CD4-positive, alpha-beta T cell treated with Interleukin-1 beta for 1 hour (primary cell): ENCODE results near the gene NAA80.
A peak's percentile ranks its signal among the peaks of the same experiment; 100 is the strongest.
"Not testable (repeated sequence)": the region's sequence is repeated elsewhere in the genome, so short reads cannot be mapped to it uniquely, and the experiment has no call there.

Experiments used
- DNase-seq, 2 donors: peaks; one replicate each; pipeline ENCODE4 v3.0.0-alpha.2; 2020 to 2022

Gene NAA80

DNA sequence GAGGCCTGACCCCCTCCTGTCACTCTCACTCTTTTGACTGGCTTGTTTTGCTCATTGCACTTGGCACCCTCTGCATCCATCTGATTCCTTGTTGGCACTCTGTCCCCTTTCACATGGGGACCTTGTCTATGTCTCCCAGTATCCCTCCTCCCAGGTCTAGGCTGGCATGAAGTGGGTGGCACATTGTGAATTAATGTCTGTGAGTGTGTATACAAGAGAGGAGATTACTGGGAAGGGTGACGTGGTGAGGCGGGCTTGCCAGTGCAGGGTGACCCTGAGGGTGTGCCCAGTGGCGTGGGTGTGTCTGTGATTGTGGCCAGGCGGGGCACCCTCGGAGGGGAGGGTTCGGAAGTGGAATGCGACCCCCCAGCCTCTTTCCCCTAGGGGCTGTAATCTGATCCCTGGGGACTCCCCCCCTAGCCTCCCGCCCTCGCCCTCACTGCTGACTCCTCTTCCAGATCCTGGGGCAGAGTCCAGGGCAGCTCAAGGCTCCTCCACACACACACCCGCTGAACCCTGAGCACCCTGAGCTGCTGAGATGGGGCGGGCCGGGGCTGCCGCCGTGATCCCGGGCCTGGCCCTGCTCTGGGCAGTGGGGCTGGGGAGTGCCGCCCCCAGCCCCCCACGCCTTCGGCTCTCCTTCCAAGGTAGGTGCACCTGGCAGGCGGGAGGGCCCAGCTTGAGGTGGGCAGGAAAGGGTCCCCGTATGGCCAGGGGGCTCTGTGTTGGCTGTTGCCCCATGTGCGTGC lies 30.3 kb downstream of the NAA80 start, which contains the start of gene SEMA3B:
SEMA3B (plus strand) TSS at position 445 of the 749 bp plus-strand sequence; CDS start at position 539, 94 bp downstream.
- no peak for DNase-seq

GRCh38 chr3:50268276-50268675 lies 30.9 kb downstream of the NAA80 start:
- DNase-seq: no peak

DNA sequence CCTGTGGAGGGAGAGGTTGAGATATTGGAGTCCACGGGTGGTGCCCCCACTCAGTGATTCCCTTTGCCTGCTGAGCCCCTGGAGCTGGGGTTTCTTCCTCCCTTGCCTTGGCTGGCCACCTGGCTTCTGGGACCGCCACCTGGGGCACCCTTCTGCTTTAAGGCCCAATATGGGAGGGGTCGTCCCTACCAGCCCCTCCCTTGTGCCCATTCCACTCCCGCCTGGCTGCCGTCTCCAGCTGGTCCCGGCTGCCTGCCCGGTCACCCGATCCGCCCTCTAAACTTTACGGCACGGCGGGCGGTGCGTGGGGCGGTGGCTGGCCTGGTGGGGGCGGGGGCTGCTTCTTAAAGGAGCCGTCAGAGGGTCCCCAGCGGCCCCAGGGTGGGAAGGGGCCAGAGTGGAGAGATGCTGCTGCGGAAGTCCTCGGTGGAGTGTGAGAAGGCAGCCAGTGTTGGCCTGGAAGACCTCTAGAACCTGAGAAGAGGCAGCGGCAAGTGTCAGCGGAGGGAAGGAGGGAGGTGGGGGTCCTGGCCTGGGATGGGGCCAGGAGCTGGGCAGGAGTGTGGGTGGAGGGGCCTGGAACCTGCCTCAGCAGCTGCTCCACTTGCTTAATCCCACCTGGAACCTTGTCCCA lies 31.8 kb downstream of the NAA80 start:
- DNase-seq: no peak

DNA sequence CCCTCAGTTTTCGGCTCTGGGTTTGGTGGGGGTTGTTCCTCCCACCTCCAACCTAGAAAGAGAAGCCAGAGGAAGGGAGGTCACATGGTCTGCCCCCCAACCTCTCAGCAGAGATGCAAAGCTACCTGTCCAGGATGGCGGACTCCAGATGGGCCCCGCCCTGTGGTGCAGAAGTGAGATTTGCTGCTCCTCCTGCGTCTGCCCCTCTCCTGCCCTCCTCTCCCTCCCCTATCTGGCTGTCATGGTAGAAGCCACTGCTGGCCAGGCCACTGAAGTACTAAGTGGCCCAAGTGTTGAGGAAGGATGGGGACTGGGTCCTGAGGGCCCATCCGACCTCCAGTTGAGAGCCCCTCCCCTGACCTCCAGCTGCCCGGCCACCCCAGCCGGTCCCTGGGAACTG lies 32.4 kb downstream of the NAA80 start:
- no peak for DNase-seq

DNA sequence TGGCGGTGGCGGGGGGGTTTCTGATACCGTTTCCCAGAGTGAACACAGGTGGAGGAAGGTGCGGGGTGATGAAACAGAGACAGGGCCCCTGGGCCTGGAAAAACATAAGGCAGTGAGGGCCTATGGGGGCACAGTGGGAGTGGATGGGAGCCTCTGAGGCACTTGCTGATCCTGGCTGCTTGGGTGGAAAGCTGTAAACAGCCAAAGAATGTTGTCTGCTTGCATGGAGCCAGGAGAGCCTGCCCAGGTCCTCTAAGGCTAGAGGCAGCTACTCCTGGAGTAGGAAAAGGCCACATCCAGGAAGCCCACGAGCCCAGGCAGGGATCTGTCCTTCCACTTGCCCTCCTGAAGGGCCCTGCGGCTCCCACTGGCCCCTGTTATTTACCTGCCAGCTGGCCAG lies 33.2 kb downstream of the NAA80 start:
- DNase-seq: no peak

DNA sequence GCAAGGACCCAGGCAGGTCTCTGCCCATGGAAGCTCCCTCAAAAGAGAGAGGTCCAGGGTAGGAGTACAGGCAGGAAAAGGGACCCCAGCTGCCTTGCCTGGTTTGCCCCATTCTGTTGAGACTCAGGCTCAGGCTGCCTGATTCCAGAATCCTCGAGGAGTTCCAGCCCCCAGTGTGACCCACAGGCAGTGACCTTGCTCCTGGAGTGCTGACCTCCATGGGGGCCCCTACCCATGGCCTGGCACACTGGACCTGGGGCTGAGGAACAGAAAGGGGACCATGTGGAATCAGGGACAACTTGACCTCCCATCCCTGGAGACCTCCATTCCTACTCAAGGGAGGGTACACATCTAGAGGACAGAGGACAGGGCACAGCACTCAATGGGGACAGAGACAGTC lies 33.6 kb downstream of the NAA80 start:
- DNase-seq: no peak

DNA sequence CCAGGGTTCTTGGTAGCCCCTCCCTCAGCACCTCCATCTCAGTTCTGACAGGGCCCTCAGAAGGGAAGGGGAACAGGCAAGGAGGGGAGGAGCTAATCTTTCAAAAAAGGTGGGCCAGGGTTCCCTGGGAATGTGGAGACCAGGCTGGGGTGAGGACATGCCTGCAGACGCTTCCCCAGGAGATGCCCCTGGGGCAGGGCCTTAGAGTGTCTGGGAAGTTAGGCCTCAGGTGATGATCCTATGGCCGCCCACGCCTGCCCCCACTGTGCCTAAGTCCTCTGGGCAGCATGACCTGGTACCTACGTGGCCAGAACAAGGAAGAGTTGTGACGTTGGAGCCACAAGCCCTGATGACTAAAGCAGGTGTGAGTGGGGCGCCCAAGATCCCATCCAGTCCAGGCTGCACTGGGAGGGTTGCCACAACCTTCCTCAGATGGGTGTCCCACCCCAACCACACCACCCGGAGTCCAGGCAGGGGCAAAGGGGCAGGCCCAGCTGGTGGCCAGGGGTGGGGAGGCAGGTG lies 34.2 kb downstream of the NAA80 start:
- no peak for DNase-seq

GRCh38 chr3:50264383-50264963 lies 34.7 kb downstream of the NAA80 start:
- no peak for DNase-seq

DNA sequence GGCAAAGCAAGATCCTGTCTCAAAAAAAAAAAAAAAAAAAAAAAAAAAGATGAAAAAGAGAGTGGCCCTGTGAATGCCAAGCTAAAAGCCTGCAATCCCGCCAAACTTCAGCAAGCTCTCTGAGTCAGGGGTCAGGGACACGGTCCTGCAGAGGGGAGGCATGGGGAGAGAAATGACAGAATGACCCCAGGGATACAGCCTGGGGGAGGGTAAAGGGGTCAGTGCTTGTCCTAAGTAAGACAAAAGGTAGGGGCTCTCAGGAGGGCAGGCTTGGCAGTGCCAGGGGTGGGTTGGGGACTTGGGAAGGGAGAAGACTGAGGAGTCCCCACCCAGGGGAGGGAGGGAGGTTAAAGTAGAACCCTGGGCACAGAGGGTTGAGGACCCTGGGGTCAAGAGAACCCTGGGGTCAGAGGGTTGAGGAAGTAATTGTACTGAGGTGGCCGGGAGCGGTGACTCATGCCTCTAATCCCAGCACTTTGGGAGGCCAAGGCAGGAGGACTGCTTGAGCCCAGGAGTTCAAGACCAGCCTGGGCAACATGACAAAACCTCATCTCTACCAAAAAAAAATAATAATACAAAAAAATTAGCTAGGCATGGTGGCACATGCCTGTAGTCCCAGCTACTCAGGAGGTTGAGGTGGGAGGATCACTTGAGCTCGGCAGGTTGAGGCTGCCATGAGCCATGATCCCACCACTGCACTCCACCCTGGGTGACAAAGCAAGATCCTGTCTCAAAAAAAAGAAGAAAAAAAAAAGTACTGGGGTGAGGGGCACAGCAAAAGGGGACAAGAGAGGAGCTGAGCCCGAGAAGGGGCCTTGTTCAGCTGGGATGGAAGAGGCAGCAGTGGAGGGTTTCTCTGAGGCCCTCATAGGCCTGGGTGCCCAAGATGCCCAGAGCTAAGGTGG lies 35.5 kb downstream of the NAA80 start:
- no peak for DNase-seq

GRCh38 chr3:50262778-50263177 lies 36.4 kb downstream of the NAA80 start:
- no peak for DNase-seq

DNA sequence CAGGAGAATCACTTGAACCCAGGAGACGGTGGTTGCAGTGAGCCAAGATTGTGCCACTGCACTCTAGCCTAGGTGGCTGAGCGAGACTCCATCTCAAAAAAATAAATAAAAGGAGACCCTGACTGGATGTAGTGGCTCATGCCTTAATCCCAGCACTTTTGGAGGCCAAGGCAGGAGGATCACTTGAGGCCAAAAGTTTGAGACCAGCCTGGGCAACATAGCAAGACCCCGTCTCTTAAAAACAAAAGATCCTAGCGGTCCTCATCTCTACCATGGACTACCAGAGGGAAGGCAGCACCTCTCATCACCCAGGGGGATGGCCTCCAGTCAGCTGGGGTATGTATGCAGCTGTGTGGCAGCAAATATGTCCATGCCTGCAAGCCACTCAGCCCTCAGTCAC lies 37.0 kb downstream of the NAA80 start:
- not testable (repeated sequence) for DNase-seq

DNA sequence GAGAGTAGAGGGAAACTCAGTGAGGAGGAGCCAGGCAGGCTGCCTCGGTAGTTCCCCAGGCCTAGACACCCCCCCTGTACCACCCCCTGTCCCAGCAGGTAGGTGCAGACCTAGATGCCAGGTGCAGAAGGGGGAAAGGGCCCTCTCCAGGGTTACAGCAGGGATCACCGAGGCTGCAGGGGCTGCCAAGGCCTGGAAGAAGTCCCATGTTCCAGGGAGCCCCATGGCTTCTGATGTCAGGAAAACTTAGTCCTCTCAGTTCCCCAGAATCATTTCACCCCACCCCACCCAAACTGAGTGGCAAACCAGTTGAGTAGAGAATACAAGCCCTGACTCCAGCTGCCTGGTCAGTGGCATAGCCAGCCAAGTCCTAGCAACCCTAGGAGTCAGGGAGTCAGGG lies 37.7 kb downstream of the NAA80 start:
- no peak for DNase-seq

DNA sequence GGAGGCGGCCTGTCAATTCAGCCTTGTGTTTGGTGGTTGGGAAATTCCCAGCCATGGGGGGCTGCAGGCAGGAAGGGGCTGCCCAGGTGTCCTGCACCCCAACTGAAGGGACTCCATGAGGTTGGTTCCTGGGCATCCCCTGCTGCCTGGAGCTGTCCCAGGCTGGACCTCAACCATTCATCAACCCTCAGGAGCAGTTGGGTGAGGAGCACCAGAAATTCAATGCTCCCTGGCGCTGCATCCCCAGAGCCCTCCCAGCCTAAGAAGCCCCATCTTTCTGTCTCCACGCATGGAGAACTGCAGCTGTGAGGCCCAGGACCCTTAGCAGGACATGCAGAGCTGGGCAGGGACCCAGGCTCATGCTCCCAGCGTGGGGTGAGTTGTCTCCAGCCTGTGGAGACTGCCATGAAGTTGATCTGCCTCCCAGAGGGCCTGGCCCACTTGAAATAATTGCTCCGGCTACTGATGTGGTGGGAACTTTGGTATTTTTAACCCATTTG lies 38.2 kb downstream of the NAA80 start:
- no peak for DNase-seq

- peak; percentile 88 to 89 for DNase-seq
Measured at GRCh38 chr3:50260027-50260941, 38.9 kb downstream of the NAA80 start.

DNA sequence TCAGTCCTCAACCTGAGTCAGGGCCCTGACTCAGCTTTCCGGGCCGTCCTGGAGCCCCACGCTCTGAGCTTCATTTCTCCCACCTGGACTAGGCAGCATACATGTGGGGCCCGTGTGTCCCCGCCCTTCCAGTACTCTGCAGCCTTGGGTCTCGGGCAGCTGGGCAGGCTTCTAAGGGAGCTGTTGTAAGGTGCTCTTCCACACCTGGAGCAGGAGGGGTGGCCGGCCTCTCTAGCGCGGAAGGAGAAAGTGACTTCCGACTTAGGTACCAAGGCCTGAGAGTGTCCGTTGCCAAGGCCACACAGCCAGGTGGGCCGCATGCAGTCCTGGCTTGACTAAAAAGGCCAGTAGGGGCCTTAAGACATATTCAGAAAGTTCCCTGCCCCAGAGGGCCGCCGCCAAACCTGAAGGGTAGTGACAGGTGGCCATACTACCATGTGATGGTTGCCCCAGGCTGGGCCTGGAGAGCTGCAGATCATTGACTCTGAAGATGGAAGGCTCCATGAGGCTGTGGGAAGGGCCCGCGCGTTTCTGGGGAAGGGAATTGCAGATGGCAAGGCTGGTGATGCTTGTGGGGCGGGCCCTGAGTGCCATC lies 39.7 kb downstream of the NAA80 start:
- no peak for DNase-seq

DNA sequence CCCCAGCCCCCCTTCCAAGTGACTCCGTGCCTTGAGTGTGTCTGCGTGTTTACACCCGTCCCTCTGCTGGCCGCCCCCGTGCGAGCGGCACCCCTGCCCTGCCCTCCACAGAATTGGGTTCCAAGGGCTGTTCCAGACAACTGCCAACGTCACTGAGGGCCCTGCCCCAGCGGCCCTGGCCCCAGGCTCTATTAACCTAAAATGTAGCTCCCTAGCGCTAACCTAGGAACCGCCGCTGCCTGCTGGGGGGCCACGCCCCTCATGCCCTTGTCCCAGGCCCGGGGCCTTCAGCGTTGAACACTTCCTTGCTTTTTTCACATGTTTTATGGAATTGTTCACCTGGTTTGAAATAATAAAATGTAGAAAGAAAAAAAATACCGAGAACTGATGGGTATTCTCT lies 40.2 kb downstream of the NAA80 start:
- no peak for DNase-seq

DNA sequence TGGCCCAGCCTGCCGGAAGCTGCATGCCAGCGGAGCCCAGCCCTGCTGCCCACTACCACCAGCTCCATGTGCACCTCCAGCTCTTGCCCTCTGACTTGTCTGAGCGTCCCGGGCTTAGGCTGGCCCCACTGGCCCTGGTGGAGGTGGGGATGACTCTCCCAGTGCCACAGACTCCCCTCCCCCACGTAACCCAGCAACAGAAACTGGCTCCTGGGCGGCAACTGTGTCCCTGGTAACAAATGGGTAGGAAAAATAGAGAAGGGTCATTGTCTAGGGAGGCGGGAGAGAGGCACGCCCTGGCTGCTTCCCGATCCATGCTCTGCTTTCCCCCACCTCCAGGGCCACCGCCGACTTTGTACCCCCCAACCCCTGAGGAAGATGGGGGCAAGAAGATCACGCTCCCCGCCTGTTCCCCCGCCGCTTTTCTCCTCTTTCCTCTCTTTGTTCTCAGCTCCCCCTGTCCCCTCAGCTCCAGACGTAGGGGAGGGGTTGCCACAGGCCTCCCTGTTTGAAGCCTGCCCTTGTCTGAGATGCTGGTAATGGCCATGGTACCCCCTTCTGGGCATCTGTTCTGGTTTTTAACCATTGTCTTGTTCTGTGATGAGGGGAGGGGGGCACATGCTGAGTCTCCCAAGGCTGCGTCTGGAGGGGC lies 41.0 kb downstream of the NAA80 start:
- no peak for DNase-seq

GRCh38 chr3:50256978-50257890 lies 42.0 kb downstream of the NAA80 start:
- peak in 1 of 2 donors; percentile 46 for DNase-seq

GRCh38 chr3:50255251-50255615 lies 44.0 kb downstream of the NAA80 start:
- no peak for DNase-seq
